ENCODE data around the gene SWT1.

DNA sequence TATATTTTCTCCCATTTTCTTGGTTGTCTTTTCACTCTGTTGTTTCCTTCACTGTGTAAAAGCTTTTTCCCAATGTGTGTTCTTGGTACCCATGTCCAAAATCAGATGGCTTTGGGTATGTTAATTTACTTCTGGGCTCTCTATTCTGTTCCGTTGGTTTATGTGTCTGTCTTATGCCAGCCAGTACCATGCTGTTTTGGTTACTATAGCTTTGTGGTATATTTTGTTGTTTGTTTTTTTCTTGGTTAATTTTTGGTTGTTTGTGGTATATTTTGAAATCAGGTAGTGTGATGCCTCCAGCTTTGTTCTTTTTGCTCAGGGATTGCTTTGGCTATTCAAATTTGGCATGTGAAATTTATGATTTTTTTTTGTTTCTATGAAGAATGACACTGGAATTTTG is 67.2 kb downstream of the SWT1 start:
- no peak for TF ChIP-seq ELF4 (IDR thresholded peaks at IDR 0.05)
- TF ChIP-seq CTBP1 (IDR thresholded peaks at IDR 0.05; ENCODE audit: borderline replicate concordance): no peak
- TF ChIP-seq FOXA1 (IDR thresholded peaks at IDR 0.05): no peak
- no peak for TF ChIP-seq BHLHE40 (IDR thresholded peaks at IDR 0.05; ENCODE audit: borderline replicate concordance)
- no peak for TF ChIP-seq ARNT (IDR thresholded peaks at IDR 0.05)
- TF ChIP-seq NFRKB (IDR thresholded peaks at IDR 0.05): no peak
- TF ChIP-seq LEF1 (IDR thresholded peaks at IDR 0.05; ENCODE audit: borderline replicate concordance): no peak
- no peak for TF ChIP-seq FOXK2 (IDR thresholded peaks at IDR 0.05)
- no peak for TF ChIP-seq SP1 (IDR thresholded peaks at IDR 0.05)
- TF ChIP-seq, protein P1, sequence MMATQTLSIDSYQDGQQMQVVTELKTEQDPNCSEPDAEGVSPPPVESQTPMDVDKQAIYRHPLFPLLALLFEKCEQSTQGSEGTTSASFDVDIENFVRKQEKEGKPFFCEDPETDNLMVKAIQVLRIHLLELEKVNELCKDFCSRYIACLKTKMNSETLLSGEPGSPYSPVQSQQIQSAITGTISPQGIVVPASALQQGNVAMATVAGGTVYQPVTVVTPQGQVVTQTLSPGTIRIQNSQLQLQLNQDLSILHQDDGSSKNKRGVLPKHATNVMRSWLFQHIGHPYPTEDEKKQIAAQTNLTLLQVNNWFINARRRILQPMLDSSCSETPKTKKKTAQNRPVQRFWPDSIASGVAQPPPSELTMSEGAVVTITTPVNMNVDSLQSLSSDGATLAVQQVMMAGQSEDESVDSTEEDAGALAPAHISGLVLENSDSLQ (IDR thresholded peaks at IDR 0.05): no peak
- TF ChIP-seq FOXM1 (IDR thresholded peaks at IDR 0.05; ENCODE audit: borderline replicate concordance): no peak

Data from HEK293T (cell line).